ENCODE results near the gene UBR1. TPM values are rescaled to one million over a fixed set of nuclear protein-coding genes. Genes with fewer than 3 reads are reported as not detected.

The UBR1 gene
- total and polyA plus RNA-seq, 7 donors = 4.8 to 25.1 (median 20.4) TPM

GRCh38 chr15:43099105-43099845 lies 6.6 kb downstream of the UBR1 start:
- H3K9me3 ChIP-seq = no peaks in the 10 kb centered on the region
- H3K36me3 ChIP-seq (ENCODE audit: insufficient read depth in 1 of 2, low read depth in 1 of 2) = peaks cover 0 to 31% of the 10 kb centered on the region in 2 donors
- TF ChIP-seq, protein P1, sequence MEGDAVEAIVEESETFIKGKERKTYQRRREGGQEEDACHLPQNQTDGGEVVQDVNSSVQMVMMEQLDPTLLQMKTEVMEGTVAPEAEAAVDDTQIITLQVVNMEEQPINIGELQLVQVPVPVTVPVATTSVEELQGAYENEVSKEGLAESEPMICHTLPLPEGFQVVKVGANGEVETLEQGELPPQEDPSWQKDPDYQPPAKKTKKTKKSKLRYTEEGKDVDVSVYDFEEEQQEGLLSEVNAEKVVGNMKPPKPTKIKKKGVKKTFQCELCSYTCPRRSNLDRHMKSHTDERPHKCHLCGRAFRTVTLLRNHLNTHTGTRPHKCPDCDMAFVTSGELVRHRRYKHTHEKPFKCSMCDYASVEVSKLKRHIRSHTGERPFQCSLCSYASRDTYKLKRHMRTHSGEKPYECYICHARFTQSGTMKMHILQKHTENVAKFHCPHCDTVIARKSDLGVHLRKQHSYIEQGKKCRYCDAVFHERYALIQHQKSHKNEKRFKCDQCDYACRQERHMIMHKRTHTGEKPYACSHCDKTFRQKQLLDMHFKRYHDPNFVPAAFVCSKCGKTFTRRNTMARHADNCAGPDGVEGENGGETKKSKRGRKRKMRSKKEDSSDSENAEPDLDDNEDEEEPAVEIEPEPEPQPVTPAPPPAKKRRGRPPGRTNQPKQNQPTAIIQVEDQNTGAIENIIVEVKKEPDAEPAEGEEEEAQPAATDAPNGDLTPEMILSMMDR (IDR thresholded peaks at IDR 0.05) = no peak
- no peak overlapping the region for H3K4me3 ChIP-seq
- no peaks in the 10 kb centered on the region for H3K27me3 ChIP-seq (ENCODE audit: insufficient read depth in 3 of 3, low read length in 2 of 3)
- intact Hi-C loops (cut with DNase I) = no loop called here
- DNase-seq (no peak), ATAC-seq (no peak)
- WGBS, 3 donors = 96 to 99% (median 96%) methylated on average over 10 of the region's 10 CpGs
- peaks cover 46% of the 10 kb centered on the region for H3K4me1 ChIP-seq
- no peak overlapping the region for H3K27ac ChIP-seq

DNA sequence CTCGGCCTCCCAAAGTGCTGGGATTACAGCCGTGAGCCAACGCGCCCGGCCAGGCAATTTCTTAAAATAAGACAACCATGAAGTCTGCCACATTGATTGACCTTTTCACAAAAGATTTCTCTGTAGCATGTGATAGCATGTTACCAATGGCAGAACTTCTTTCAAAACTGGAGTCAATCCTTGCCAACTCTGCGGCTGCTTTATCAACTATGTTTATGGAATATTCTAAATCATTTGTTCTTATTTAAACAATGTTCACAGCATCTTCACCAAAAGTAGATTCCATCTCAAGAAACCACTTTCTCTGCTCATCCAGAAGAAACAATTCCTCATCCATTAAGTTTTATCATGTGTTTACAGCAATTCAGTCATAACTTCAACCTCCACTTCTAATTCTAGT lies 9.4 kb downstream of the UBR1 start:
- TF ChIP-seq, protein P1 (IDR thresholded peaks at IDR 0.05) = no peak
- intact Hi-C loops (cut with DNase I) = no loop called here
- Histone ChIP-seq H3K36me3 (ENCODE audit: insufficient read depth in 1 of 2, low read depth in 1 of 2) (peaks cover 0 to 31% of the 10 kb centered on the region in 2 donors), H3K9me3 (no peaks in the 10 kb centered on the region), H3K27me3 (ENCODE audit: insufficient read depth in 3 of 3, low read length in 2 of 3) (no peaks in the 10 kb centered on the region), H3K4me3 (no peak overlapping the region), H3K4me1 (peaks cover 28% of the 10 kb centered on the region), H3K27ac (no peak overlapping the region)
- 73 to 93% (median 84%) methylated on average over 6 of the region's 6 CpGs for WGBS, 3 donors
- no peak for ATAC-seq
- no peak for DNase-seq

GRCh38 chr15:43095708-43096347 lies 10.0 kb downstream of the UBR1 start:
- intact Hi-C loops (cut with DNase I) = no loop called here
- no peak overlapping the region for H3K27ac ChIP-seq
- peaks cover 0 to 28% of the 10 kb centered on the region in 2 donors for H3K36me3 ChIP-seq (ENCODE audit: insufficient read depth in 1 of 2, low read depth in 1 of 2)
- H3K4me1 ChIP-seq = peaks cover 25% of the 10 kb centered on the region
- no peaks in the 10 kb centered on the region for H3K9me3 ChIP-seq
- H3K27me3 ChIP-seq (ENCODE audit: insufficient read depth in 3 of 3, low read length in 2 of 3) = no peaks in the 10 kb centered on the region
- WGBS, 3 donors = 90 to 95% (median 91%) methylated on average over 8 of the region's 8 CpGs
- no peak overlapping the region for H3K4me3 ChIP-seq
- ATAC-seq (no peak), DNase-seq (no peak)
- TF ChIP-seq, protein P1 (IDR thresholded peaks at IDR 0.05) = no peak

DNA sequence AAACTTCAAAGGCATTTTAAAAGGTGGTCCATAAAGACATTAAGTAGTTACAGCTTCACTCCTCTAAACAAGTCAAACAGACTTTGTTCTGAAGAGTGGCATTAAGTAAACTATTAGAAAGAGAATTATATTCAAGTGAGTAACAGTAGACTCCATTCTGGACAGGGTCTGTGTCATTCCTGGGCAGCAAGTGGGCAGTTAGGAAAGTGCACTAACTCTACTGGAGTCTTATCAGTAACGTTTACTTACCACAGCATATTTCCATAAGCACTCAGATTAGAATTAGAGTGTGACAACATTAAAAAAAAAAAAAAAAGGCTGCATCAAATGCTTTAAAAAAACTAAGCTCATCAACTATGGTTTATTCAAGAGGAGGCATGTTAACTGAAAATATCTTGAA lies 10.6 kb downstream of the UBR1 start:
- Histone ChIP-seq H3K36me3 (ENCODE audit: insufficient read depth in 1 of 2, low read depth in 1 of 2) (peaks cover 0 to 22% of the 10 kb centered on the region in 2 donors), H3K9me3 (no peaks in the 10 kb centered on the region), H3K4me3 (no peak overlapping the region), H3K27me3 (ENCODE audit: insufficient read depth in 3 of 3, low read length in 2 of 3) (no peaks in the 10 kb centered on the region), H3K27ac (no peak overlapping the region), H3K4me1 (peaks cover 20% of the 10 kb centered on the region)
- DNase-seq (no peak), ATAC-seq (no peak)
- WGBS, 3 donors = 30 to 40% (median 31%) methylated on average over 1 of the region's 1 CpG
- TF ChIP-seq, protein P1 (IDR thresholded peaks at IDR 0.05) = no peak
- intact Hi-C loops (cut with DNase I) = no loop called here
